Astrocyte of the cerebellum (primary cell): ENCODE data around the gene LGR4.

Experiments
- DNase-seq: peaks from one replicate; pipeline ENCODE4 v3.0.0-alpha.2; 2011; ENCODE audit warnings: low read depth
- H3K4me3 ChIP-seq: 2 replicates; pipeline ENCODE4 v1.5.1; 2011; ENCODE audit warnings: mild to moderate bottlenecking, low read depth, low read length, moderate library complexity
- in situ Hi-C: cut with HindIII; loops from 2 replicates; pipeline ENCODE4 v1.10.0; 2017; ENCODE audit warnings: low sequenced_read_pairs
- TF ChIP-seq, protein P1 (sequence below): IDR thresholded peaks from 2 replicates; pipeline ENCODE4 v1.5.1; 2012; ENCODE audit warnings: low read length, low read depth, moderate library complexity, mild to moderate bottlenecking; ENCODE audit errors: missing control alignments

Gene LGR4

DNA sequence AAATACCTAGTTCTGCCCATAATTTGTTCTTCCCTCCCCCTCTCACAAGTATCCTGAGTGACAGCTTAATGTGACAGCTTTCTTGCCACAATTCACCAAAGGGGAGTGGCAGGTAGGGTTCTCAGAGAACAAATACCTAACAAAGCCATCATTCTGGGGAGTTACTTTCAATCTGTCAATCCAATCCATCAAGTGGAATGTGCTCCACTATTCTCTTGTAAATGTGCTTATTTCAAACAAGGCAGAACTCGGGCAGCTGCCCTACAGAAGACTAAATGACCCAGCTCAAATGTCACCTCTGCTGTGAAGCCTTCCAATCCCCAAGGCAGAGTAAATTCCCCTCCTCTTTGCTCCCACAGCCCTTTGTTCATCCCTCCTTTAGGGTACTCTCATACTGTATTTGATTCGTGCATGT is 27.8 kb downstream of the LGR4 start:
- H3K4me3 ChIP-seq: no peak overlapping the region
- DNase-seq: no peak
- TF ChIP-seq, protein P1, sequence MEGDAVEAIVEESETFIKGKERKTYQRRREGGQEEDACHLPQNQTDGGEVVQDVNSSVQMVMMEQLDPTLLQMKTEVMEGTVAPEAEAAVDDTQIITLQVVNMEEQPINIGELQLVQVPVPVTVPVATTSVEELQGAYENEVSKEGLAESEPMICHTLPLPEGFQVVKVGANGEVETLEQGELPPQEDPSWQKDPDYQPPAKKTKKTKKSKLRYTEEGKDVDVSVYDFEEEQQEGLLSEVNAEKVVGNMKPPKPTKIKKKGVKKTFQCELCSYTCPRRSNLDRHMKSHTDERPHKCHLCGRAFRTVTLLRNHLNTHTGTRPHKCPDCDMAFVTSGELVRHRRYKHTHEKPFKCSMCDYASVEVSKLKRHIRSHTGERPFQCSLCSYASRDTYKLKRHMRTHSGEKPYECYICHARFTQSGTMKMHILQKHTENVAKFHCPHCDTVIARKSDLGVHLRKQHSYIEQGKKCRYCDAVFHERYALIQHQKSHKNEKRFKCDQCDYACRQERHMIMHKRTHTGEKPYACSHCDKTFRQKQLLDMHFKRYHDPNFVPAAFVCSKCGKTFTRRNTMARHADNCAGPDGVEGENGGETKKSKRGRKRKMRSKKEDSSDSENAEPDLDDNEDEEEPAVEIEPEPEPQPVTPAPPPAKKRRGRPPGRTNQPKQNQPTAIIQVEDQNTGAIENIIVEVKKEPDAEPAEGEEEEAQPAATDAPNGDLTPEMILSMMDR: no peak
- in situ Hi-C loops: no loop called here

DNA sequence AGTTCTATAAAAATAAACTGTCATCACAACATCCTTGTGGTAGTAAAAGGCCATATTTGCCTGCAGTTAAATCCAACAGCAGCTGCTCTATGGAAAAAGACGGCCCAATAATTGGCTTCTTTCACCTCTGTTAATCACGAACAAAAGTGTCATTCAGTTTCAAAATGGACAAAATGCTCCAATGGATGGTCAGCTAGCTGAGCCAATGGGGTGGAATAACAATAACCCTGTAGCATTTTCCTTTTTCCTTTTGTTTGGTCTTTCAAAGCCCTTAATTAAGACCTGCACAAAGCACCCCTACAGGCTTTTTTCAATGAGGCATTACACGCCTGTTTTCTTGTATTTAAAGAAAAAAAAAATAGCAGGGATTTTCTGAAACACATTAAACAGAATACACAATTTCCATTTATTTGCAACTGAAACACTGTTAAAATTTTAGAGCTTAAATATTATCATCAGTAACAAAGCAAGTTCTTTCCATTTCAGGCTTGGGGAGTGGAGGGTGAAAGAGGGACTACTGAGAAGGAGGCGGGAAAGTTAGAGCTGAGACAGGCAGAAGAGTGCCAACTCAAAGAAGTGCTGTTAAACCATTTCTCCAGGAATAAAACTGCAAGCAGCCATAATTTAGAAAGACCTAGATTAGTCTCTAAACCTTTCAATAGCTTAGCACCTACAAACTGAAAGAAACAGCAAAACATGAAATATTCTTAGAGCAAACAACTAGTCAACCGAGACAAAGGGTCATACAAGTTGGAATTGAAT is 28.7 kb downstream of the LGR4 start:
- TF ChIP-seq, protein P1: no peak
- no peak overlapping the region for H3K4me3 ChIP-seq
- no peak for DNase-seq
- in situ Hi-C loops: no loop called here

DNA sequence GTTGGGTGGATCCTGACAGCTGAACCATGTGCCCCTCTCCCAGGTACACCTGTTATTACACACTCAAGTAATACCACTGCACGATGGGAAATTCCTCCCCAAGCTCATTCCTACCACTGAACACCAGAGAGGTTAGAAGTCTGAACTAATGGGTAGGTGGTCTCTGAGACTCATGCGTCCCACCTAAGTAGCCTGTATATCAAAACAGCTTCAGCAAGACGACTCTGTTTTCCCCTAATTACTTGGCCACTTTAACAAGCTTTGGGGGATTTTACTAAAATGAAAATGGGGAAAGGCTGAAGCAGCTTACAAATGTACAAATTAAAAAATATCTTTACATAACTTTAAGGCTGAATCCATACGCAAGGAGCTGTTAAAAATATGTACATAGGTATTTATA is 29.4 kb downstream of the LGR4 start:
- TF ChIP-seq, protein P1: no peak
- DNase-seq: no peak
- H3K4me3 ChIP-seq: no peak overlapping the region
- in situ Hi-C loops: no loop called here

DNA sequence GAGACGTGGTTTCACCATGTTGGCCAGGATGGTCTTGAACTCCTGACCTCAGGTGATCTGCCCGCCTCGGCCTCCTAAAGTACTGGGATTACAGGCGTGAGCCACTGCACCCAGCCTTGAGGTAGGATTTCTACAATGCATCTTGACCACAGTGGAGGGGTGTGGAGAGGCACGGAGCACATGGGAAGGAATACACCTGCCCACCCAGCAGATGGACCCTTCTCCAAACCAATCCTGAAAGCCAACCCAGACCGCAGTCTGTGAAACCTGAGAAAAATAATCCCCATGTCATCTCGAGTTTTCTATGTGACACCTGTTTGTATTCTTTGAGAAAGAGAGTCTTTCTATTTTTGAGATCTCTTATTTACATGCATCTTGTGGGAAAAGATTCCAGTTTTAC is 32.5 kb downstream of the LGR4 start:
- no peak for DNase-seq
- TF ChIP-seq, protein P1: no peak
- no peak overlapping the region for H3K4me3 ChIP-seq
- in situ Hi-C loops: no loop called here

DNA sequence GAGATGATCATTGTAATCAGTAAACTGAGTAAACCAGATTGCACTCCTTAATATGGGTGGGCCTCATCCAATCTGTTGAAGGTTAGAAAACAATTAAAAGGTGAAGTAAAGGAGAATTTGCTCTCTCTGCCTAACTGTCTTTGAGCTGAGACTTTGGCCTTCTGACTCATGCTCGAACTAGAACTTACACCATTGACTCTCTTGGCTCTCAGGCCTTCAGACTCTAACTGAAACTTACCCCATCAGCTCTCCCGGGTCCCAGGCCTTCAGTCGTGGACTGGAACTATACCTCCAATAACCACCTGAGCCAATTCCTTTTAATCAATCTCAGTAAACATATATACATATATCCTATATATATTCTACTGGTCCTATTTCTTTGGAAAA is 34.0 kb downstream of the LGR4 start:
- no peak overlapping the region for H3K4me3 ChIP-seq
- TF ChIP-seq, protein P1: no peak
- no peak for DNase-seq
- in situ Hi-C loops: no loop called here

DNA sequence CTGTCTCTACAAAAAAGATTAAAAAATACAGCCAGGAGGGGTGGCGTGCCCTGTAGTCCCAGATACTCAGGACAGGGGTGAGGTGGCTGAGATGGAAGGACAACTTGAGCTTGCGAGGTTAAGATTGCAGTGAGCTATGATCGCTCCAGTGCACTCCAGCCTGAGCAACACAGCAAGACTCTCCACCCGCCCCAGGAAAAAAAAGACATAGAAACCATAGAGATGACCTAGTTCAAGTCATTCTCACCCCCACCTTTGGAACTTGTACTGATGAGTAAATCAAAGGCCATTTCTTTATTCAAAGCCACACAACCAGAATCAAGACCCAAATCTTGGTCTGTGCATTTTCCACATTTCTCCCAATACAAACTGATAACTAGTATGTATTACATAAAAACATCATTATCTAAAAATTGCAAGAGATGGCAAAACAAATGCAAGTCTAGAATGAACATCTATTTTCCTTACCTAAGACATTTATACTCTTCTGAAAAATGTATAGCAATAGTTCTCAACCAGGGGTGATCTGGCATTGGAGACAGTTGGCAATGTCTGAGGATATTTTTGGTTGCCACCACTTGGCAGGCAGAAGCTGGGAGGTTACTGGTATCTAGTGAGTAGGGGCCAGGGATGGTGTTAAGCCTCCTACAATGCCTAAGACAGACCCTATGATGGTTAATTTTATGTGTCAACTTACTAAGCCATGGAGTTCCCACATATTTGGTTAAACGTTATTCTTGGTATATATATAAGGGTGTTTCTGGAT is 34.6 kb downstream of the LGR4 start:
- no peak overlapping the region for H3K4me3 ChIP-seq
- DNase-seq: no peak
- TF ChIP-seq, protein P1: no peak
- in situ Hi-C loops: no loop called here
